A673 (cell line): ENCODE measurements around the gene TIMM10B. TPM values are rescaled to one million over a fixed set of nuclear protein-coding genes. Genes with fewer than 3 reads are reported as not detected.

Experiments
- BruUV-seq: library from RNA; stranded (reverse); fragments of 400-500 nt; replicated peaks from 2 replicates; lab custom pipeline; 2021; lab: Mats Ljungman, UMichigan
- CTCF ChIA-PET: fragments of 300-600 bp; sonication (Branson Sonifier 250); formaldehyde crosslinking; loops from one replicate; lab custom pipeline; 2022; ENCODE audit warnings: antibody characterized with exemption; lab: Charles Lee
- POLR2A ChIA-PET: fragments of 300-600 bp; sonication (Branson Sonifier 250); formaldehyde crosslinking; loops from one replicate; lab custom pipeline; 2022; ENCODE audit warnings: antibody characterized with exemption; ENCODE audit not compliant: low non-redundant PET; lab: Charles Lee
- DNase-seq: peaks from one replicate; pipeline ENCODE4 v3.0.0-alpha.2; 2015; ENCODE audit warnings: low spot score
- H3K27ac ChIP-seq: fragments of 200-600 bp; sonication (generic); 2 replicates; pipeline ENCODE4 v1.5.1; 2016; ENCODE audit warnings: mixed run types, low read depth, mild to moderate bottlenecking, mixed read lengths, antibody characterized with exemption, low read length; ENCODE audit not compliant: poor library complexity, severe bottlenecking
- H3K27me3 ChIP-seq: fragments of 200-600 bp; sonication (generic); replicated peaks from 2 replicates; pipeline ENCODE4 v1.6.1; 2017; ENCODE audit warnings: mixed run types, low read depth, mild to moderate bottlenecking, mixed read lengths, antibody characterized with exemption, low read length; ENCODE audit not compliant: insufficient read depth, poor library complexity
- H3K36me3 ChIP-seq: fragments of 200-600 bp; sonication (generic); 2 replicates; pipeline ENCODE4 v1.6.1; 2016; ENCODE audit warnings: mixed run types, mild to moderate bottlenecking, mixed read lengths, antibody characterized with exemption, low read length; ENCODE audit not compliant: insufficient read depth, poor library complexity, severe bottlenecking
- H3K4me1 ChIP-seq: fragments of 200-600 bp; sonication (generic); 2 replicates; pipeline ENCODE4 v1.6.1; 2017; ENCODE audit warnings: mixed run types, mild to moderate bottlenecking, mixed read lengths, antibody characterized with exemption, low read length; ENCODE audit not compliant: insufficient read depth, poor library complexity, severe bottlenecking
- H3K4me3 ChIP-seq: fragments of 200-600 bp; sonication (generic); 2 replicates; pipeline ENCODE4 v1.5.1; 2016; ENCODE audit warnings: low read depth, mixed run types, mild to moderate bottlenecking, mixed read lengths, low read length; ENCODE audit not compliant: poor library complexity, severe bottlenecking
- H3K9me3 ChIP-seq: fragments of 200-600 bp; sonication (generic); 2 replicates; pipeline ENCODE4 v1.6.1; 2016; ENCODE audit warnings: mixed run types, low read depth, mild to moderate bottlenecking, mixed read lengths, antibody characterized with exemption, low read length; ENCODE audit not compliant: poor library complexity, severe bottlenecking
- EZH2 ChIP-seq: fragments of 200-600 bp; sonication (generic); IDR thresholded peaks from 2 replicates; pipeline ENCODE4 v1.6.1; 2017; ENCODE audit warnings: borderline replicate concordance, low read depth, mild to moderate bottlenecking, mixed read lengths, antibody characterized with exemption, low read length; ENCODE audit not compliant: poor library complexity, severe bottlenecking
- intact Hi-C: fragments of 100-400 bp; cut with micrococcal nuclease; formaldehyde crosslinking; loops from one replicate; pipeline ENCODE4 v1.10.0; 2022; ENCODE audit not compliant: unreplicated experiment
- total RNA-seq: library from RNA; stranded (reverse); gene quantifications from 2 replicates; pipeline ENCODE4 v1.2.3, GENCODE V29; 2021
- TF ChIP-seq, protein P1 (sequence below): fragments of 300-800, 200-600 bp; sonication (generic); conservative IDR thresholded peaks from 2 replicates; pipeline ENCODE4 v1.5.1; 2017; ENCODE audit warnings: low read depth, mild to moderate bottlenecking, antibody characterized with exemption, low read length, moderate library complexity, mixed read lengths

Gene TIMM10B
- total RNA-seq, 1 experiment from 2014 or later: 40.3 TPM

DNA sequence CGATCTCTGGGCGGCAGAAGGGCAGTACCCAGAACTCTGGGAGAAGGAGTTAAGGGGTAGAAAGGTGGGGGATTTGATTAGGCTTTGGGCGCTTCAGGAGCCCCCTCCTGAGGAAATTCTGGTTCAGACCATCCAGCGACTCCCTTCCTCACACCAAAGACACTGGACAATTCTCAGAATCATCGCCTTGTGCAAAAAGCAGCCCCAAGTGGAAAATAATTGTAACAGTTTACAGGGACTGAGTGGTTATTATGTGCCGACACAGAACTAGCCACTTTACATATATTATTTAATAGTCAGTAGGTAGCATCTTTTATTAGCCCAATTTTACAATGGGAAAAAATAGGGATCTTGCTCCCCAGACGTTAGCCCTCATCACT, 6.9 kb upstream of the TIMM10B start:
- peaks cover 24% of the 10 kb centered on the region for H3K36me3 ChIP-seq
- TF ChIP-seq, protein P1, sequence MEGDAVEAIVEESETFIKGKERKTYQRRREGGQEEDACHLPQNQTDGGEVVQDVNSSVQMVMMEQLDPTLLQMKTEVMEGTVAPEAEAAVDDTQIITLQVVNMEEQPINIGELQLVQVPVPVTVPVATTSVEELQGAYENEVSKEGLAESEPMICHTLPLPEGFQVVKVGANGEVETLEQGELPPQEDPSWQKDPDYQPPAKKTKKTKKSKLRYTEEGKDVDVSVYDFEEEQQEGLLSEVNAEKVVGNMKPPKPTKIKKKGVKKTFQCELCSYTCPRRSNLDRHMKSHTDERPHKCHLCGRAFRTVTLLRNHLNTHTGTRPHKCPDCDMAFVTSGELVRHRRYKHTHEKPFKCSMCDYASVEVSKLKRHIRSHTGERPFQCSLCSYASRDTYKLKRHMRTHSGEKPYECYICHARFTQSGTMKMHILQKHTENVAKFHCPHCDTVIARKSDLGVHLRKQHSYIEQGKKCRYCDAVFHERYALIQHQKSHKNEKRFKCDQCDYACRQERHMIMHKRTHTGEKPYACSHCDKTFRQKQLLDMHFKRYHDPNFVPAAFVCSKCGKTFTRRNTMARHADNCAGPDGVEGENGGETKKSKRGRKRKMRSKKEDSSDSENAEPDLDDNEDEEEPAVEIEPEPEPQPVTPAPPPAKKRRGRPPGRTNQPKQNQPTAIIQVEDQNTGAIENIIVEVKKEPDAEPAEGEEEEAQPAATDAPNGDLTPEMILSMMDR: no peak
- TF ChIP-seq EZH2: no peak
- ChIA-PET POLR2A (interaction anchor here (1.2 kb wide), 1 partner anchor 84 kb away, joined by 12 read pairs; the partner anchor contains the start of gene SMPD1), CTCF (interaction anchor here (0.7 to 2.4 kb wide), 2 partner anchors 95 to 771 kb away, joined by 3 to 5 read pairs; no protein-coding TSS in a partner anchor)
- no peaks in the 10 kb centered on the region for H3K9me3 ChIP-seq
- intact Hi-C loops: no loop called here
- no peak for DNase-seq
- H3K4me1 ChIP-seq: peaks cover 19% of the 10 kb centered on the region
- H3K4me3 ChIP-seq: peak overlapping the region; percentile 82
- peak overlapping the region; percentile 86 for H3K27ac ChIP-seq
- BruUV-seq: no TSS peak
- H3K27me3 ChIP-seq: no peaks in the 10 kb centered on the region

DNA sequence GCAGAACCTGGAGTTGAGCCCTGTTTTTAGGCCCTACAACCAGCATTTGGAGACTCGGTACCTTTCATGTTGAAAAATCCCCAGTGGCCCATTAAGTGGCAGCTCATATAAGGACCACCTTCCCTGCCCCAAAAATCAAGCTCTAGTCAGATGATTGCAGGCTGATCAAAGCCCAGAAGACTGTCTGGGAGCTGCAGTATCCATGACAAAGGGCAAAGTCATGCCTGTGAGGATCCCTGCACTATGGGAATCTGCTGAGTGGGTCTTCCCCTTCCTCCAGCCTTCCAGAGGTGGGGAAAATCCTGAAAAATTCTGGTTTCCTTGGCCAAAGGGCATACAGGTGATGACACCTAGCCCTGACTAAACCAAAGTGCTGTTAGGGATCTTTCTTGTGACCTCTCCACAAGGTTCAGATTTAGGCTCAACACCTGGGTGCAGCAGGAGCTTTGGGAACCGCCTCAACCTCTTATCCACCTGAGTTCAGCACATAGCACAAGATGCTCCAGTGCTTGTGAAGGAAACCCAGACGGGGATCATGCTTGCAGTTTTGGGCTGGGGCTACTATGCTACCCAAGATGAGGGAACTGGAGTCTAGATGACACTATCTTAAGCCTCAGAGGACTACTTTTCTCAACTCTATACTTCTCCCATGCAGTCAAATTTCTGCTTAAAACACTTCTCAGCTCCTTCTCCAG, 6.3 kb upstream of the TIMM10B start:
- CTCF ChIA-PET: interaction anchor here (0.7 to 2.4 kb wide), 2 partner anchors 96 to 772 kb away, joined by 3 to 5 read pairs; no protein-coding TSS in a partner anchor
- no peak overlapping the region for H3K4me3 ChIP-seq
- no peaks in the 10 kb centered on the region for H3K27me3 ChIP-seq
- peaks cover 30% of the 10 kb centered on the region for H3K36me3 ChIP-seq
- H3K9me3 ChIP-seq: no peaks in the 10 kb centered on the region
- peak overlapping the region; percentile 13 for H3K27ac ChIP-seq
- POLR2A ChIA-PET: interaction anchor here (1.2 kb wide), 1 partner anchor 85 kb away, joined by 12 read pairs; the partner anchor contains the start of gene SMPD1
- TF ChIP-seq, protein P1: no peak
- no peak for TF ChIP-seq EZH2
- H3K4me1 ChIP-seq: peaks cover 13% of the 10 kb centered on the region
- intact Hi-C loops: no loop called here
- BruUV-seq: no TSS peak
- no peak for DNase-seq

DNA sequence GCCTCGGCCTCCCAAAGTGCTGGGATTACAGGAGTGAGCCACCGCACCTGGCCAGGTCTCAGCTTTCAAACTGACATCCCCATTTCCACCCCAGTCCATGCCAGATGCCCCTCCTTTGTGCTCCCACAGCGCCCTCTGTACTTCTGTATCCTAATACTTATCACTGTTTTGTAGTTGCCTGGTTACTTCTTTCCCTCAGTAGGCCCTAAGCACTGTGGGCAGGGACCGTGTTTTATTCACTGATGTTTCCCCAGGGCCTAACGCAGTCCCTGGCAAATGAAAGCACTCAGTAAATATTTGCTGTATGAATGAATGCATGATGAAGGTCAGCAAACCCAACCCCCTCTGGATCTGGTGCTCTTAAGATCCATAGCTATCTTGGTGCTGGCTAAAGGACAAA, 5.4 kb upstream of the TIMM10B start:
- Histone ChIP-seq H3K36me3 (peaks cover 31% of the 10 kb centered on the region), H3K4me3 (no peak overlapping the region), H3K9me3 (no peaks in the 10 kb centered on the region), H3K4me1 (peaks cover 13% of the 10 kb centered on the region), H3K27me3 (no peaks in the 10 kb centered on the region), H3K27ac (no peak overlapping the region)
- intact Hi-C loops: no loop called here
- BruUV-seq: no TSS peak
- TF ChIP-seq EZH2: no peak
- TF ChIP-seq, protein P1: no peak
- POLR2A ChIA-PET: no interaction called here
- DNase-seq: no peak
- CTCF ChIA-PET: interaction anchor here (0.6 kb wide), 1 partner anchor 90 kb away, joined by 3 read pairs; no protein-coding TSS in a partner anchor
